T-helper 2 cell (primary cell): ENCODE measurements around the gene NSUN5.
"Not testable (repeated sequence)": the region's sequence is repeated elsewhere in the genome, so short reads cannot be mapped to it uniquely, and the experiment has no call there.

ENCODE experiments used
- DNase-seq, 5 experiments: peaks; one replicate each; pipeline versions ENCODE4 v3.0.0 to v3.0.0-alpha.2; 2012 to 2022

NSUN5 gene

DNA sequence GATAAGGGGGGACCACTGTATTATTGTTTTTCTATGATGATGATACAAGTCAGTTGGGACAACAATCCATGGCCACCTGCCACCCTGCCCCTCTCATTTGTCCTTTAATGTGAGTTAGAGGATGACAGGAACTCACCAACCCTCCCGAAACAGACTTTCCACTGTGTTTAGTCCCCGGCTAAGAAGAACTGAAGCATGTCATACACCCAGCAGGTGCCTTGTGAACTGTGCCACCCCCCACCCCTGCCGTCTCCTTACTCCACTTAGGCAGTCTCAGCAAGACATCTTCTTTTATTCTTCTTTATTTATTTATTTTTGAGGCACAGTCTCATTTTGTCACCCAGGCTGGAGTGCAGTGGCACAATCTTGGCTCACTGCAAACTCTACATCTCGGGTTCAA lies 40.8 kb downstream of the NSUN5 start:
- DNase-seq: not testable (repeated sequence)

GRCh38 chr7:73266719-73267368 lies 41.8 kb downstream of the NSUN5 start:
- not testable (repeated sequence) for DNase-seq

- DNase-seq: not testable (repeated sequence)
These were observed 46.2 kb downstream of the NSUN5 start for GRCh38 chr7:73262416-73262815.
